Heart left ventricle (tissue), 13 donors: ENCODE measurements around the gene DPPA5.

ENCODE experiments used
- CTCF ChIP-seq, 12 donors: fragments of 200-600 bp; sonication (generic) in 4 of 12; IDR thresholded peaks; one replicate each; pipeline versions ENCODE4 v1.5.0 to v1.8.0; 2018 to 2022; ENCODE audit warnings: antibody characterized with exemption in 12 of 12, mild to moderate bottlenecking in 5 of 12
- POLR2A ChIP-seq, 2 donors: fragments of 450-650 bp; IDR thresholded peaks; one replicate each; pipeline ENCODE4 v1.6.1; 2017; ENCODE audit warnings: antibody characterized with exemption in 2 of 2, mild to moderate bottlenecking in 2 of 2, moderate library complexity in 2 of 2
- donor health status: ischemic (EF 13 %, LVEDD 7.1; RV severe dilation, severe dysfunction).
- donor health status: DM: no; HTN: yes; CAD: no.
- donor health status: DM: no; HTN: no; CAD: no.
- donor health status: ischemic (EF 25% LVEDD 6.9; RV normal size, moderate dysfunction).
- donor health status: ischemic (EF 25% LVEDD 5.7; RV mildly dilated, moderate dysfunction).
- donor health status: ischemic (EF 35%, LVEDD 5.7; RV mildly dilated, moderate dysfunction).
- donor health status: nonischemic (EF 11% LVEDD 7.7; RV severe dilation, severe dysfunction).
- donor health status: DM: yes; HTN: yes; CAD: no.
- donor health status: PGD.
- donor health status: ischemic (EF 29% LVEDD 5.4; RV normal size, mild dysfunction).
- donor health status: nonischemic (EF 23%, LVEDD 6.1; RV moderate dilation, normal function).

- TF ChIP-seq POLR2A (IDR thresholded peaks at IDR 0.05): no peak
- TF ChIP-seq CTCF (IDR thresholded peaks at IDR 0.05): no peak
Observed at GRCh38 chr6:73362358-73362757, 8.3 kb upstream of the DPPA5 start, which contains the start of gene KHDC3L.
